Measurements from ENCODE around the gene MIPEP. TPM values are rescaled to one million over a fixed set of nuclear protein-coding genes. Genes with fewer than 3 reads are reported as not detected.

Gene MIPEP
- total and polyA plus RNA-seq, 10 of the 15 experiments (the other 5 are each of a cell fraction or from before 2014, with no cell fraction given): 15.6 to 56.2 (median 29.8) TPM

- TF ChIP-seq GABPA (IDR thresholded peaks at IDR 0.05; ENCODE audit: low read depth): peak; percentile 15; the same call in 1 of the 2 replicates
- peak; percentile 83 for TF ChIP-seq CREM (IDR thresholded peaks at IDR 0.05; ENCODE audit: low read depth)
- no peak for TF ChIP-seq SIN3A (IDR thresholded peaks at IDR 0.05; ENCODE audit: low read depth, low read length)
- TF ChIP-seq ZBTB4 (CRISPR knock-in tag; IDR thresholded peaks at IDR 0.05): no peak
- peak; percentile 56; the same call in 1 of the 2 replicates for TF ChIP-seq PAX5 (IDR thresholded peaks at IDR 0.05; ENCODE audit: borderline replicate concordance, low read depth, low read length)
- no peak for TF ChIP-seq NR2C1 (IDR thresholded peaks at IDR 0.05)
- peak; percentile 63; the same call in 1 of the 2 replicates for TF ChIP-seq TBL1XR1 (IDR thresholded peaks at IDR 0.05; ENCODE audit: low read depth, low read length)
- TF ChIP-seq ATF2 (IDR thresholded peaks at IDR 0.05; ENCODE audit: low read length): peak; percentile 75
- TF ChIP-seq CHD2 (IDR thresholded peaks at IDR 0.05; ENCODE audit: borderline replicate concordance, low read depth, low read length): peak; percentile 50; the same call in 1 of the 2 replicates
- TF ChIP-seq LARP7 (IDR thresholded peaks at IDR 0.05): no peak
- peak; percentile 32; the same call in 1 of the 3 replicates for TF ChIP-seq POU2F2 (IDR thresholded peaks at IDR 0.05; ENCODE audit: borderline replicate concordance, low read depth, low read length)
- TF ChIP-seq FOXM1 (IDR thresholded peaks at IDR 0.05; ENCODE audit: low read depth, low read length): peak; percentile 85; the same call in 1 of the 2 replicates
- TF ChIP-seq PML (IDR thresholded peaks at IDR 0.05; ENCODE audit: low read length): peak; percentile 70
- peak; percentile 51 for TF ChIP-seq SP1 (IDR thresholded peaks at IDR 0.05; ENCODE audit: low read depth, low read length)
- no peak for TF ChIP-seq IRF5 (IDR thresholded peaks at IDR 0.05; ENCODE audit: borderline replicate concordance)
- TF ChIP-seq TCF3 (IDR thresholded peaks at IDR 0.05; ENCODE audit: borderline replicate concordance, insufficient read depth, low read depth, low read length): peak; percentile 64; the same call in 1 of the 2 replicates
- TF ChIP-seq SIX5 (IDR thresholded peaks at IDR 0.05; ENCODE audit: low read depth, low read length, severe bottlenecking): no peak
- no peak for TF ChIP-seq MXI1 (IDR thresholded peaks at IDR 0.05; ENCODE audit: low read depth, low read length)
- peak; percentile 78; the same call in 1 of the 2 replicates for TF ChIP-seq CBFB (IDR thresholded peaks at IDR 0.05; ENCODE audit: low read depth)
- TF ChIP-seq EP300 (IDR thresholded peaks at IDR 0.05; ENCODE audit: borderline replicate concordance in 1 of 2, control insufficient read depth in 1 of 2, low read depth in 2 of 2, low read length in 2 of 2): peak; percentile 30 to 83; a peak in 2 of 4 replicates
- TF ChIP-seq ZBED1 (IDR thresholded peaks at IDR 0.05; ENCODE audit: borderline replicate concordance): 0 out of 2 replicates have a peak, but pooled peaks have one; percentile 62
- 0 out of 2 replicates have a peak, but pooled peaks have one; percentile 33 for TF ChIP-seq ASH2L (IDR thresholded peaks at IDR 0.05; ENCODE audit: borderline replicate concordance, low read depth)
- peak; percentile 94 for TF ChIP-seq RUNX3 (IDR thresholded peaks at IDR 0.05; ENCODE audit: low read length)
- no peak for TF ChIP-seq STAT3 (IDR thresholded peaks at IDR 0.05; ENCODE audit: low read depth, low read length)
- TF ChIP-seq TCF12 (IDR thresholded peaks at IDR 0.05; ENCODE audit: low read depth, low read length): peak; percentile 90
- no peak for TF ChIP-seq BHLHE40 (IDR thresholded peaks at IDR 0.05; ENCODE audit: borderline replicate concordance in 1 of 2, low read depth in 2 of 2, low read length in 1 of 2)
- TF ChIP-seq KLF5 (IDR thresholded peaks at IDR 0.05; ENCODE audit: partially characterized antibody): no peak
- TF ChIP-seq SRF (IDR thresholded peaks at IDR 0.05; ENCODE audit: low read depth in 2 of 2, low read length in 2 of 2): peak; percentile 78 to 97
Observed at GRCh38 chr13:23799945-23800344, 89.3 kb downstream of the MIPEP start (continued).

All from GM12878 (cell line).